GM18870 (cell line): ENCODE data around the gene ITSN2.

Experiments used
- ATAC-seq: cut with Tn5 transposase; IDR thresholded peaks from one replicate; pipeline ENCODE4 v1.9.1; 2021; ENCODE audit warnings: moderate library complexity; ENCODE audit not compliant: unreplicated experiment

Gene ITSN2

DNA sequence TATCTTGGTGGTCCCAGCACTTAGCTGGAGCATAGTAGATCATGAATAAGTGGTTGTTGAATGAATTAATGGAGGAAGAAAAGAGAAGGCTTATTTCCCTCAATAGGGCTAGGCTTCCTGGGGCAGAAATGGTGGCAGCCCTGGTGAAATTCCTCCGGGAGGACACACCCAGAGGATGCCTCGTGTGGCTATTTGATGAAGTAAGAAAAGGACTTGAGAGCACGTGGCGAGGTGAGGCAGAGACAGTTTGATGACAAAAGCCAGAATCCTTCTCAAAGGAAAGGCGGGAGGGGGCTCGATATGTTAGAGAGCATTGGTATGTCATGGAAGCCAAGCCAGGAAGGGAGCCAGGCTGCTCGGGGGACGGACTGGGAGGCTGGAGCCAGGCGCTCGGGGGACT, 170.8 kb downstream of the ITSN2 start:
- no peak for ATAC-seq

DNA sequence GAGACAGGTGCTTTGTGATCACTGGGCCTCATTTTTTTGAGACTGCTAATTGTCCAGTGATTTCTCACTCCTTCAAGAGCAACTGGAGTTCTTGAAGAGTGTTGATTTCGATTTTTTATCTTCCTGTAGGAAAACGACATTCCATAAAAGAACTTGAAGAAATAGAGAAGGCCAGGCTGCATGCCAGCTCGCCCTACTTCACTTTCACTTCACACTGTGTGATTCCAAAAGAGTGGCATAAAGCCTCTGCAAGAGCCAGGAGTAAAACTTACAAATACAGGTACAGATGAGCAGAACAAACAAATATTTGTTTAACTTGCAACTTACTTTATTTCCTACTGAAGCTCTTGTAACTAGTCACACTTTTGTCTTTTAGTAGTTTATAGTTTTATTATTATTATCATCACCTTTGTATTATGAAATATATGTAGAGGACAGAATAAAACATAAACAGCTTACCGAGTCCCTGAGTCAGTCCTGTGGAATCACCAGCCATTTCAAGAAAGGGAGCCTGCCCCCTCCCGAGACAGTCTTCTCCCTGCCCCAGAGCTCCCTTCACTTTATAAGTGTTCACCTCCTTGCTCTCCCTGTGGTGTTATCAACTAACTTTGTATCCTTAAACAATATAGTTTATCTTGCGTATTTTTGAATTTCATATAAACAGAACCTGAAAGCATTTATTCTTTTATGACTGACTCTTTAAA, 176.8 kb downstream of the ITSN2 start:
- no peak for ATAC-seq

DNA sequence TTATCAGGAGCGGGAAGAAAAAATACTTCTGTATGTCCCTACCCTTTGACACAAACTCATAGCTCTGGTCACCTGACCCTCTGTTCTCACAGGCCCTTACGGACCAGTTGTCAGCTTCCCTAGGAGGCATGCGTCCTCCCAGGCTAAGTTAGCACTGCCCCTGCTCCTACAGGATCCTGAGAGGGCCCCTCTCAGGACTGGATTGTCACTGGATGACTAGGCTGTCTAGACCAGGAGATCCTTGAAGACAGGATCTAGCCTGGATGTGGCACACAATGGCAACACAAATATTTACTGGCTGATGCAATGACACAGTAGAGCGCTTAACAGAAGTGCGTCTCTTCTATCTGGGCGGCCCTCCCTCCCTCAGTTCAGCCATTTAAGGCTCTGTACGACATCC, 177.8 kb downstream of the ITSN2 start:
- ATAC-seq = no peak

DNA sequence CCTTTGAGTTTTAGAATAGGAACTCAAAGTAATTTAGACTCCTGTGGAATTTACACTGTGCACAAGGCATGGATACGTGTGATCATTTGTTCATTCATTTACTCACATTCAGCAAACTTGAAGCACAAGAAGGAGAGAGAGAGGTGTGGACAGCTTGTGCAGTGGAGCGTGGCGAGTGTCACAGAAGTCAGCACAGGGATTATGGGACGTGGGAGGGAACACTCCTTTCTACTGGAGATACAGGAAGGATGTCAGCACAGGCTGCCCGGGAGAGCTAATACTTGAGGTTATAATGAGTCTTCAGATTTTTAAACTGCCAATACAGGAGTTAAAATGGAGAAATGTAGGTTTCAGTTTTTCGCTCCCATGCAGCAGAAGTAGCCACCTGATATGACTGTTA, 178.5 kb downstream of the ITSN2 start:
- no peak for ATAC-seq

DNA sequence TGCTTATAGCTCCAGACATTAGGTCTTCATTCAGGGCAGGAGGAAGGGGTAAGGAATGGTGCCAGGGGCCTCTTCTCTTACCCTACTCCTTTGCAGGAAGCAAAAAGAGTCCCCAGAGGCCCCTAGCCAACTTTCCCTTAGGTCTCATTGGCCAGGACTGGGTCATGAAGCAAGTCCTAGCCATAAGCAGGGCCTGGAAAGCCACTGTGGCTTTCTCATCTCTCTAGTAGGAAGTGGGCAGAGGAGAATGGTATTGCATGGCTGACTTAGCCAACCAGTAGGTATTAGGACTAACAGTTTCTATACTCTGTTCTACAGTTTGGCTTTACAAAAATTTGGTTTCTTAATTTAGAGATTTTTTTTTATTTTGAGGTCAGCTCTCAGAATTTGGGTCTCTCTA, 180.7 kb downstream of the ITSN2 start:
- ATAC-seq = no peak

DNA sequence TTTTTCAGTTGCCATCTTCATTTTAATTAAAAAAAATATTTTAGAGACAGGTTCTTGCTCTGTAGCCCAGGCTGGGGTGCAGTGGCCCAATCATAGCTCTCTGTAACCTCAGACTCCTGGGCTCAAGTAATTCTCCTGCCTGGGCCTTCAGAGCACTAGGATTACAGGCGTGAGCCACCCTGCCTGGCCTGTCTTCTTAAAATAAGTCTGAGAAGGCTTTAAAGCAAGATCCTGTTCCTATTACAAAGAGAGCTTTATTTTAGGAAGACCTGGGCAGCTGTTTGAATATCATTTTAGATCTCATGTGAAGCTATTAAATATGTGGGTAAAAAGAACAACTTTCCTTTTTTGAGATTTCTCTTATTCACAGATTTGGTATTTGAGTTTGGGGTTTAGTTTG, 184.0 kb downstream of the ITSN2 start:
- ATAC-seq = no peak

DNA sequence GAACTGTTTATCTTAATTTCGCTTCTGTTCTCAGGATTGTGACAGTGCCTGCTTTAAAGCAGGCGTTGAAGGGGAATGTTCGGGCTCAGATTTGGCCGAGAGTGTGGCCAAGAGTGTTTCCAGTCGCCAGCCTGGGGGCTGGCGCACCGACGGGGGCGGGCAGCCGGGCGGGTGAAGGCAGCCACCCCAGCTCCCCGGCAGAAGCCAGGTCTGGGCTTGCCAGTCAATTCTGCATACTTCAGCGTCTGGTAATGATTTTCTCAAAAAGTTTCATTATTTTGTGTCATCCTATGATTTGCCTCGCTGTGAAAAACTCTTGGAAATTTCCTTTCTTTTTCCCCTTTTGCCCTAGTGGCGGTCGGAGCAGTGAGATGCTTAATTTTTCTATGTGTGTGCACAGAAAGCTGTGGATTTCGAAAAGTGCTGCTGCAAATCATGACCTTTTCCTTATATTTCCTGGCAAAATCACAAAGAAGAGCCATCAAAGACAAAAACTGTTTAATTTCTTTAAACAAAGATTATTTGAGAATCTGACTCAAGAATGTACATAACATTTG, 184.6 kb downstream of the ITSN2 start:
- ATAC-seq = no peak

DNA sequence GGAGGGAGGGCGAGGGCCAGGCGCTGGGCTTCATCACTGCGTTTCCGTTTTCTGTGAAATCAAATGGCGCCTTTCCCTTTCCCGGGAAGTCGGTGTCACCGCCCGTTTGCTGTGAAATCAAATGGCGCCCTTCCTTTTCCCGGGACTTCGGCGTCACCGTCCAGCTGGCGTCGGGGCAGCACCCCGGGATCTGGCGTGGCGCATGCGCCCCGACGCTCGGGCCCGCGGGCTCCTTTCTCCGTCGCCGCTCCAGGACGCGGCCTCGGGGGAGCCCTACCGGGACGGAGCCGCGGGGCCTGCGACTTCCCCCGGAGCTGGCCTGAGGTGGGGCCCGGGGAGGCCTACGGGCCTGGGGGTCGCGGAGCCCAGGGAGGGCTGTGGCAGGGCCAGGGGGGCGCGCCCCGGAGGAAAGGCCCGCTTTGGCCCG, 185.5 kb downstream of the ITSN2 start, which contains the start of gene FAM228A:
TSS of gene FAM228A (plus strand) at position 203 of the 427 bp plus-strand sequence. CDS start 428 bp downstream, outside the sequence.
- ATAC-seq = no peak

DNA sequence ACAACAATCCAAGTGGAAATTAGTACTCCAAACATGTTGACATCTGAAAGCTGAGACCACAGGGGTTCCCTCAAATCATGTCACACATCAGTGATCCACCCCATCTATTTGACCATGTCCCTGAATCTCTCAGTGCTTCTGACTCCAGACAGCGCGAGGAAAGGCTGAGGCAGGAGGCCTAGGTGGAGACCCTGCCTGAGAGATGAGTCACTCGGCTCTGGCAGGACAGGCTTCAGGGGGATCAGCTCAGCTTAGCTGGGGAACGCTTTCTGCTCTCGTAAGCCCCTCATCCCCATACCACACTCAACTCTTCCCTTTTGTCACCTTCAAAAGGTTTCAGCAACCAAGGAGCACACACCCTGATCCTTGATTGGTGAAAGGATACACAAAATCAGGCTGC, 191.3 kb downstream of the ITSN2 start:
- no peak for ATAC-seq

DNA sequence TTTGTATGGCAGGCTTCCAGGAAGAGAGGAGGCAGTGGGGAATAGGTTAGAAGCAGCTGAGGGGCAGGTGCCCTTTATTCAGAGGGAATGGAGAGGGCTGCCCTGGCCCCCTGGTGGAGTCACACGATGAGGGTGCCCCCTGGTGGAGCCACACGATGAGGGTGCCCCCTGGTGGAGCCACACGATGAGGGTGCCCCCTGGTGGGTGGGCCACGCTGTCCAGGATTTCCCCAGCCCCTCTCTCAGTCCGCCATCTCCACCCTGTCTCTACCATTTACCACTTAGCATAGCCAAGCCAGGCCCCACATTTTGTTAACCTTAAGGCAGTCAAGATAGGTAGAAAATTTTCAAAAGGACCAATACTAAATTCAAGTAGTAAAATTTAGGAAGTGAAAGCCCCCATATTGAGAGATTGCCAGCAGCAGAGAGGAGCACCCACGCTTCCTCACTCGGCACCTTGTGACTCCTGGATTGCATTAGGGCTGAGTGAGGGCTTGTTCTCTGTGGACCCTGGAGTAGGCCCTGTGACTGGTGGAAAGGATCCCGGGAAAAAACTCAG, 195.8 kb downstream of the ITSN2 start:
- no peak for ATAC-seq

DNA sequence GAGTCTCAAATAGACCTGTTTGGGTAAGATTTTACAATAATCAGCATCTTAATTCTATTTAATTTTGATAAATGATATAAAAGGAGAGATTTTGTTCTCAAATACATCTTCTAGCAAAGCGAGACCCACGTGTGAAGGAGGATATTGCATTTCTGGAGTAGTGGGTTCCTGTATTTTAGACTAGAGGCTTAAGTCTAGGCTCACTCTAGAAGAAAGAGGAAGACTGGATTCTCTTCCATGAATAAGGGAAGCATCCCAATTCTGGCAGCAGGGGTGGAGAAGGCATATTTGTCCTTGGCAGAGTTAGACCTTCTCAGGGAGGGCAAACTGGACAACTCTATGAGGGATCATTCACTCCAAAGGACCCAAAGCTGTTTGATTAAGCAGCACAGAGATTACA, 196.7 kb downstream of the ITSN2 start:
- ATAC-seq = no peak

DNA sequence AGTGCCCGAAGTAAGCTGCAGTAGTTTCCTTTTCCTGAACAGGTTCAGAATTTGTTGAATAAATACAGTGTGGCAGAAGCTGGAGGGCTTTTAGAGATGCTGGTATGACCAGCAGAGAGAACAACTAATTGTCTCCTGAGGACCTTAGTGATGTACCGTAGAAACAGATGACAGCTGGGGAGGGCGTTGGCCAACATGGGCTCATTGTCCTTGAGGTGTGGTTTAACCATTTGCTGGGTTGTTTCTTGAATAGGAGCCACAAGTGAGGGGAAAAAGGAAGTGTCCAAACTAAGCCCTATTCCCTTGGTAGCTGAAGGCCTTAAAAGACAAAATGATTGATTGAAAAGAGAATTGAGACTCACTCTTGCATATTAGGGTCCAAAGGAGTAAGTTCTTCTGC, 197.2 kb downstream of the ITSN2 start:
- ATAC-seq = no peak

DNA sequence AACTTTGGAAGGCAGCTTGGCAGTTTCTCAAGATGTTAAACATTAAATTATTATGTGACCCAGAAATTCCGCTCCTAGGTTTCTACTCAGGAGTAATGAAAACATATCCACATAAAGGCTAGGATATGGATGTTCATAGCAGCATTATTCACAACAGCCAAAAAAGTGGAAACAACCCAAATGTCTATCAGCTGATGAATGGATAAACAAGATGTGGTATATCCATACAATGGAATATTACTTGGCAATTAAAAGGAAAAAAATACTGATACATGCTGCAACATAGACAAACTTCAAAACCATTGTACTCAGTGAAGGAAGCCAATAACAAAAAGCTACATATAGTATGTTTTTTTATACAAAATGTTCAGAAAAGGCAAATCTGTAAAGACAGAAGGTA, 197.8 kb downstream of the ITSN2 start:
- ATAC-seq = no peak

DNA sequence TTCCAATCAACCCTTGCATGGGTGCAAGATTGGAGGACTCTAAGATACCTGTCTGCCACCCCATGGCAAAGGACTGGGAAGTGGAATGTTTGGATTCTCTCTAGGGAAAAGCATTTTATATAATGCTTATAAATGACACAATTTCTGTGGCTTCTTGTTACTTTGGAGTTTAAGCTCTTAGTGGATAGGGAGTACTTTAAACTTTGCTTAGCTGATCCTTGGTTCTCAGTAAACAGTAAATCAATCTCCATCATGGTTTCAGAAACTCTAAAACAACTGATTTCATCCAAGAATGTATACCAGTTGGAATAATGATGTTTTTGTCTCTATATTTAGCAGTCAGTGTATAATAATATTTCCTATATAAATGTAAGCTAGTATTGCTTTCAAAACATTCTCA, 199.6 kb downstream of the ITSN2 start:
- no peak for ATAC-seq

DNA sequence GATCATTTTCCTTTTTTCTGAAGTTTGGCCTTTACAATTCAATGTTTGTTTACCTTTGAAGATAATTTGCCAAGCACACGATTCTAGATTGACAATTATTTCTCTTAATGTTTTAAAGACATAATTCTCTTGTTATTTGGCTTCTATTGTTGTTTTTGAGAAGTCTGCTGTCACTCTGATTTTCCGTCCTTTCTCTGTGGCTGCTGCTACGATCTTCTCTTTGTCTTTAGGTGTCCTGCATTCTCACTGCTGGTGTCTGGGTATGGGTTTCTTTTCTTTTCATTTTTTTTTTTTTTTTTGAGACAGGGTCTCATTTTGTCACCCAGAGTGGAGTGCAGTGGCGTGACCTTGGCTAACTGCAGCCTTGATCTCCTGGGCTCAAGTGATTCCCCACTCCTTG, 200.6 kb downstream of the ITSN2 start:
- ATAC-seq = no peak

DNA sequence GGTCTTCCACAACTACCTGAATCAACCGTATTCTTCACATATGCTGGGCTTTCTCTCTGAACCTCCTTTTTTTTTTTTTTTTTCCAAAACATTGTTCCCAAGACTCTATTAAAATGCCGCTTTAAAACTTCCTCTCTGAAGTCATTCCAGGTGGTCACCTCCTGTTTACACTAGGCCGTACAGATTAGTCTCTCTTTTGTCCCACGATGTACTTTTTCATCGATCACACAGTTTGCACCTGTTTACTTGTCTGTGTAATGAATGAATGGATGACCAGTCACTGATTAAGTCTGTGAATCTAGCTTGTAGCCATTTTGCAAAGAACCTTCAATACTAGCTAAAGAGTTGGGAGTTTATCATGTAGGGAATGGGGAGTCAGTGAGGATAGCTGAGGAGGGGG, 202.2 kb downstream of the ITSN2 start:
- no peak for ATAC-seq

DNA sequence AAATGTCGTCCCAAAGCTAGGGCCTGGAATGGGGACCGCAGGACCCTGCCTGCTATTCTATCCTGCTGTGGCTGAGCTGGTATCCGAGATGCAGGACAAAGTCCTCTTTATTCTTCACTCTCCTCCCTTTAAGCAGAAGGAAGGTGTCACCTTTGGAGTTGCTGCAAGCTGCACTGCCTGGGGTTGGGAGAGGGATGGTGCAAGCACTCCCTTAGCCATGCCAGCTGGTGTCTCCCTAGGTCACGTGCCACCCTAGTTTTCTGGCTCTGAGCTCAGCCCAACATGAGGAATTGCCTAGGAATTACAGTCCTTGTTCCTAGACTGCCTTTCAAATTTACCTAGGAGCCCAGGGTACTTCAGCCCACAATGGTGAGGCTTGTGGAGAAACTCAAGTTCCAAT, 206.9 kb downstream of the ITSN2 start:
- no peak for ATAC-seq
